ENCODE measurements around the gene OASL. TPM values are rescaled to one million over a fixed set of nuclear protein-coding genes. Genes with fewer than 3 reads are reported as not detected.

The OASL gene
- total and polyA plus RNA-seq, 10 of the 15 experiments (the other 5 are each of a cell fraction or from before 2014, with no cell fraction given) = 2.3 to 9.1 (median 2.7) TPM

DNA sequence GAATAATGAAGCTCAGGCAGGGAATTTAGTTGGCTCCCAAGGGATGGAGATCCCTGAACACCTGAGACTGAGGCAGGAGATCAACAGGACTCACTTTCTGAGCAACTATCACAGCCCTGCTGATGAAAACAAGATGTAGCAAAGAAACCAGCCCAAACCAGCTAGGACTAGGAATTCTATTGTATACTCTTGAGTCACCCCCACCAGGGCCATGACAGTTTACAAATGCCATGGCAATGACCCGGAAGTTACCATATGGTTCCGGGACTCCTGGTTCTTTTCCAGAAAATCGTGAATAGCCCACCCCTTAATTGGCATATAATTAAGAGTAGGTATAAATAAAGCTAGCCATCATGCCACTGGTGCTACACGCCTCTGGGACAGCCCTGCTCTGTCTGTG, 46.0 kb upstream of the OASL start:
- Histone ChIP-seq H3K79me2 (ENCODE audit: control insufficient read depth, insufficient read depth, low read length) (no peaks in the 10 kb centered on the region), H4K20me1 (ENCODE audit: control insufficient read depth, insufficient read depth) (no peaks in the 10 kb centered on the region), H3K4me1 (ENCODE audit: control insufficient read depth, insufficient read depth, low read length) (peaks cover 6% of the 10 kb centered on the region), H3K9me3 (replicated peaks; ENCODE audit: control insufficient read depth, insufficient read depth, low read length) (no peaks in the 10 kb centered on the region), H3K4me2 (ENCODE audit: control insufficient read depth, insufficient read depth) (no peak overlapping the region), H3K4me3 (no peak overlapping the region), H3K9ac (ENCODE audit: control insufficient read depth, insufficient read depth, low read length) (no peak overlapping the region), H2AFZ (ENCODE audit: control insufficient read depth, low read depth, low read length) (no peak overlapping the region), H3K27ac (ENCODE audit: control insufficient read depth, insufficient read depth) (no peak overlapping the region), H3K27me3 (replicated peaks in 1 of 2; ENCODE audit: control insufficient read depth in 2 of 2, insufficient read depth in 2 of 2, low read length in 1 of 2) (no peaks in the 10 kb centered on the region; a peak in 1 of 4 replicates), H3K36me3 (ENCODE audit: control insufficient read depth in 2 of 2, insufficient read depth in 2 of 2, low read length in 1 of 2) (no peaks in the 10 kb centered on the region)
- intact Hi-C loops (cut with micrococcal nuclease; ENCODE audit: unreplicated experiment) (no loop called here), in situ Hi-C loops (cut with MboI) (no loop called here)
- no TSS peak for BruUV-seq (replicated peaks)
- no peak for FAIRE-seq
- ChIA-PET POLR2A (interaction anchor here (1.3 kb wide), 1 partner anchor 25 kb away, joined by 3 read pairs; no protein-coding TSS in a partner anchor), CTCF (interaction anchor here (1.1 kb wide), 1 partner anchor 11 kb away, joined by 4 read pairs; no protein-coding TSS in a partner anchor), RAD21 (ENCODE audit: unreplicated experiment) (no interaction called here), SMC1A (ENCODE audit: uncharacterized antibody, unreplicated experiment) (interaction anchor here (1.6 kb wide), 1 partner anchor 25 kb away, joined by 4 read pairs; no protein-coding TSS in a partner anchor)
- ATAC-seq = no peak
- no peak for DNase-seq (ENCODE audit: low read depth, low spot score)
- TF ChIP-seq NR2C1 (IDR thresholded peaks at IDR 0.05) (peak; percentile 69), ATF7 (IDR thresholded peaks at IDR 0.05; ENCODE audit: low read depth) (no peak)
- WGBS (ENCODE audit: insufficient coverage, insufficient replicate concordance, low lambda C conversion rate, missing lambda C conversion rate) = 63% methylated on average over 4 of the region's 4 CpGs

DNA sequence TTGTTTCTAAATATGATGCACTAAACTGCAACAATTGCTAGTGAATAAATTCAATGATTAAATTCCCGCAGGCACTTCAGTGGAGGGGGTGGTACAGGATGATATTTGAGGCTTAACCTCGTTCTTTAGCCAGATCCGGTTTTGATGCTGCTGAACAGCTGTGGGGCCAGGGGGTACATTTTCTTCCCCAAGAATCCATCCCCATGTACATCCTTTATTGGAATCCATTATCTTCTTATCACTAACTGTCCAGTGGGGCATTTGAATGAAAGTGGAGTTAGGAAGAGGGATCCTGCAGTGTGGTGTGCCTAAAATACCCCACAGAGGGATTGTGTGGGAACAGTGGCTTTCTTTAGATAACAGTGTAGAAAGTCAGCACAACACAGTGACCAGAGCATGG, 45.2 kb upstream of the OASL start:
- ChIA-PET SMC1A (ENCODE audit: uncharacterized antibody, unreplicated experiment) (no interaction called here), POLR2A (no interaction called here), RAD21 (ENCODE audit: unreplicated experiment) (no interaction called here), CTCF (no interaction called here)
- no peaks in the 10 kb centered on the region for H3K36me3 ChIP-seq (ENCODE audit: control insufficient read depth in 2 of 2, insufficient read depth in 2 of 2, low read length in 1 of 2)
- no peak overlapping the region for H3K4me2 ChIP-seq (ENCODE audit: control insufficient read depth, insufficient read depth)
- whole genome bisulfite sequencing (ENCODE audit: insufficient coverage, insufficient replicate concordance, low lambda C conversion rate, missing lambda C conversion rate) = 36% methylated on average over 3 of the region's 3 CpGs
- in situ Hi-C loops (cut with MboI) = no loop called here
- TF ChIP-seq EP300 (IDR thresholded peaks at IDR 0.05; ENCODE audit: borderline replicate concordance in 1 of 2, control insufficient read depth in 1 of 2, low read depth in 2 of 2, low read length in 2 of 2) (no peak), NR2F1 (conservative IDR thresholded peaks at IDR 0.05) (no peak), SIN3A (IDR thresholded peaks at IDR 0.05; ENCODE audit: low read depth, low read length) (no peak), RAD21 (IDR thresholded peaks at IDR 0.05; ENCODE audit: insufficient read depth, low read depth, low read length) (no peak), SMARCA5 (IDR thresholded peaks at IDR 0.05) (no peak), RB1 (IDR thresholded peaks at IDR 0.05; ENCODE audit: borderline replicate concordance) (no peak)
- BruUV-seq (replicated peaks) = no TSS peak
- H3K9me3 ChIP-seq (replicated peaks; ENCODE audit: control insufficient read depth, insufficient read depth, low read length) = no peaks in the 10 kb centered on the region
- ATAC-seq (no peak), FAIRE-seq (no peak), DNase-seq (ENCODE audit: low read depth, low spot score) (no peak)
- no peak overlapping the region for H2AFZ ChIP-seq (ENCODE audit: control insufficient read depth, low read depth, low read length)
- H3K27me3 ChIP-seq (replicated peaks in 1 of 2; ENCODE audit: control insufficient read depth in 2 of 2, insufficient read depth in 2 of 2, low read length in 1 of 2) = no peaks in the 10 kb centered on the region; a peak in 2 of 4 replicates
- H3K27ac ChIP-seq (ENCODE audit: control insufficient read depth, insufficient read depth) = no peak overlapping the region
- H3K4me3 ChIP-seq = no peak overlapping the region
- intact Hi-C loops (cut with micrococcal nuclease; ENCODE audit: unreplicated experiment) = no loop called here
- no peaks in the 10 kb centered on the region for H4K20me1 ChIP-seq (ENCODE audit: control insufficient read depth, insufficient read depth)
- H3K9ac ChIP-seq (ENCODE audit: control insufficient read depth, insufficient read depth, low read length) = no peak overlapping the region
- no peaks in the 10 kb centered on the region for H3K79me2 ChIP-seq (ENCODE audit: control insufficient read depth, insufficient read depth, low read length)
- H3K4me1 ChIP-seq (ENCODE audit: control insufficient read depth, insufficient read depth, low read length) = peaks cover 6% of the 10 kb centered on the region

All from GM12878 (cell line).